T1000 (cell line): ENCODE results near the gene HYCC1.

ENCODE experiments used
- DNase-seq: peaks from one replicate; lab custom pipeline; 2025; ENCODE audit warnings: mixed read lengths; lab: John Stamatoyannopoulos, UW

The HYCC1 gene

GRCh38 chr7:23016345-23017253 is 2.7 kb upstream of the HYCC1 start:
- DNase-seq: no peak

- no peak for DNase-seq
Observed at GRCh38 chr7:23014681-23015080, 751 bp upstream of the HYCC1 start.

GRCh38 chr7:23012908-23013714 is 819 bp downstream of the HYCC1 start:
- no peak for DNase-seq

GRCh38 chr7:23012186-23012585 is 1.7 kb downstream of the HYCC1 start:
- no peak for DNase-seq

- no peak for DNase-seq
Observed at GRCh38 chr7:23011222-23011924, 2.6 kb downstream of the HYCC1 start.

- no peak for DNase-seq
Observed at GRCh38 chr7:23009303-23009702, 4.6 kb downstream of the HYCC1 start.

- no peak for DNase-seq
Observed at GRCh38 chr7:23004247-23004520, 9.7 kb downstream of the HYCC1 start.

GRCh38 chr7:23003505-23004246 is 10.3 kb downstream of the HYCC1 start:
- DNase-seq: no peak

GRCh38 chr7:23002698-23003097 is 11.2 kb downstream of the HYCC1 start:
- no peak for DNase-seq

GRCh38 chr7:23001610-23002009 is 12.3 kb downstream of the HYCC1 start:
- no peak for DNase-seq

GRCh38 chr7:23000597-23001360 is 13.2 kb downstream of the HYCC1 start:
- DNase-seq: no peak

- DNase-seq: no peak
Observed at GRCh38 chr7:22998519-22998896, 15.4 kb downstream of the HYCC1 start.

- no peak for DNase-seq
Observed at GRCh38 chr7:22997871-22998518, 15.9 kb downstream of the HYCC1 start.

- DNase-seq: no peak
Observed at GRCh38 chr7:22996470-22996869, 17.5 kb downstream of the HYCC1 start.

- no peak for DNase-seq
Observed at GRCh38 chr7:22995011-22995410, 18.9 kb downstream of the HYCC1 start.

- DNase-seq: no peak
Observed at GRCh38 chr7:22992874-22993840, 20.8 kb downstream of the HYCC1 start.

- no peak for DNase-seq
Observed at GRCh38 chr7:22990588-22990949, 23.4 kb downstream of the HYCC1 start.

GRCh38 chr7:22989643-22990587 is 24.0 kb downstream of the HYCC1 start:
- no peak for DNase-seq
